Activated CD4-positive, CD25-positive, alpha-beta regulatory T cell treated with anti-CD3 and anti-CD28 coated beads, Interleukin-2, amount 50 U/mL, for 24 hours (primary cell): Measurements from ENCODE around the gene HACE1.
"Not testable (repeated sequence)": the region's sequence is repeated elsewhere in the genome, so short reads cannot be mapped to it uniquely, and the experiment has no call there.

Experiments
- ATAC-seq, 2 donors: fragments of 150-1000 bp; cut with Tn5 transposase; one replicate each; pipeline ENCODE4 v1.10.0; 2021; ENCODE audit warnings: mild to moderate bottlenecking in 1 of 2, moderate library complexity in 1 of 2

HACE1 gene

GRCh38 chr6:104859225-104860146 lies at the start of gene HACE1:
Gene HACE1, minus strand, starts transcription at chr6:104859919. Its CDS starts 277 bp downstream, at chr6:104859642.
- ATAC-seq: peak; percentile 99

GRCh38 chr6:104908888-104909525 lies 49.3 kb upstream of the HACE1 start:
- no peak for ATAC-seq

- no peak for ATAC-seq
Observed at GRCh38 chr6:104908031-104908887, 48.5 kb upstream of the HACE1 start.

- not testable (repeated sequence) for ATAC-seq
Observed at GRCh38 chr6:104898893-104899292, 39.2 kb upstream of the HACE1 start.

- no peak for ATAC-seq
Observed at GRCh38 chr6:104896914-104897313, 37.2 kb upstream of the HACE1 start.

GRCh38 chr6:104888066-104888465 lies 28.3 kb upstream of the HACE1 start:
- no peak for ATAC-seq

- no peak for ATAC-seq
Observed at GRCh38 chr6:104887350-104887749, 27.6 kb upstream of the HACE1 start.

GRCh38 chr6:104885518-104886043 lies 25.9 kb upstream of the HACE1 start:
- ATAC-seq: no peak

- ATAC-seq: peak in 1 of 2 donors; percentile 20
Observed at GRCh38 chr6:104884867-104885517, 25.3 kb upstream of the HACE1 start.

- ATAC-seq: no peak
Observed at GRCh38 chr6:104881964-104882668, 22.4 kb upstream of the HACE1 start.

- ATAC-seq: no peak
Observed at GRCh38 chr6:104862456-104862855, 2.7 kb upstream of the HACE1 start.

GRCh38 chr6:104860221-104860620 lies 502 bp upstream of the HACE1 start:
- no peak for ATAC-seq

- no peak for ATAC-seq
Observed at GRCh38 chr6:104858642-104859041, 1.1 kb downstream of the HACE1 start.

GRCh38 chr6:104855507-104855906 lies 4.2 kb downstream of the HACE1 start:
- ATAC-seq: no peak

- ATAC-seq: not testable (repeated sequence)
Observed at GRCh38 chr6:104847721-104848120, 12.0 kb downstream of the HACE1 start.

GRCh38 chr6:104843229-104843628 lies 16.5 kb downstream of the HACE1 start:
- no peak for ATAC-seq

- no peak for ATAC-seq
Observed at GRCh38 chr6:104837158-104837557, 22.6 kb downstream of the HACE1 start.

- ATAC-seq: not testable (repeated sequence)
Observed at GRCh38 chr6:104836479-104837020, 23.2 kb downstream of the HACE1 start.

- ATAC-seq: no peak
Observed at GRCh38 chr6:104835782-104836181, 23.9 kb downstream of the HACE1 start.

GRCh38 chr6:104829183-104829958 lies 30.3 kb downstream of the HACE1 start:
- no peak for ATAC-seq
